Left lung (tissue), 10 donors: Measurements from ENCODE around the gene HEY2. TPM values are rescaled to one million over a fixed set of nuclear protein-coding genes. Genes with fewer than 3 reads are reported as not detected.

Experiments
- ATAC-seq: fragments of 200-7000 bp; cut with Tn5 transposase; one replicate; pipeline ENCODE4 v1.9.1; 2020; ENCODE audit warnings: moderate library complexity
- DNase-seq, 4 donors: peaks; one replicate each; pipeline ENCODE4 v3.0.0-alpha.2; 2013 to 2020
- H3K27ac ChIP-seq, 2 donors: fragments of 200-600 bp; sonication (generic) in 1 of 2; one replicate each; pipeline versions ENCODE4 v1.5.0 to v1.8.0; 2020 to 2021
- H3K27me3 ChIP-seq, 2 donors: fragments of 200-600 bp; sonication (generic) in 1 of 2; one replicate each; pipeline versions ENCODE4 v1.5.0 to v1.8.0; 2020 to 2021
- H3K36me3 ChIP-seq, 2 donors: fragments of 200-600 bp; sonication (generic) in 1 of 2; one replicate each; pipeline versions ENCODE4 v1.5.0 to v1.8.0; 2020 to 2021
- H3K4me1 ChIP-seq, 2 donors: fragments of 200-600 bp; one replicate each; pipeline ENCODE4 v1.8.0; 2021
- H3K4me3 ChIP-seq, 2 donors: fragments of 200-600 bp; sonication (generic) in 1 of 2; one replicate each; pipeline versions ENCODE4 v1.5.0 to v1.8.0; 2020 to 2021; ENCODE audit warnings: mild to moderate bottlenecking in 1 of 2
- H3K9me3 ChIP-seq, 2 donors: fragments of 200-600 bp; sonication (generic) in 1 of 2; one replicate each; pipeline versions ENCODE4 v1.5.0 to v1.8.0; 2020 to 2021
- intact Hi-C, 2 donors: fragments of 100-400 bp; cut with DNase I; formaldehyde crosslinking; loops; one replicate each; pipeline versions ENCODE4 v1.11.2 to v1.14.2; 2022
- polyA plus RNA-seq, 6 donors: library from polyadenylated mRNA; unstranded; fragments of 120-200 nt; gene quantifications; one replicate each; pipeline ENCODE4 v1.2.1, GENCODE V29; 2013; ENCODE audit not compliant: insufficient read length in 6 of 6
- total RNA-seq, 2 donors: library from RNA; stranded (reverse); fragmentation: NEBNext Ultra II Directional; extraction: Animal tissue kit (Norgen Biotek cat#: 25700); gene quantifications; one replicate each; pipeline ENCODE4 v1.2.1, GENCODE V29; 2021
- TF ChIP-seq, protein P1 (sequence below), 2 donors: fragments of 200-600 bp; sonication (generic) in 1 of 2; IDR thresholded peaks; one replicate each; pipeline versions ENCODE4 v1.5.0 to v1.8.0; 2021; ENCODE audit warnings: antibody characterized with exemption in 2 of 2
- donor health status: DM: no; HTN: yes; CAD: no.
- donor health status: DM: no; HTN: no; CAD: no.

Gene HEY2
- total and polyA plus RNA-seq, 8 donors, result 1.1 to 3.6 (median 1.5) TPM

DNA sequence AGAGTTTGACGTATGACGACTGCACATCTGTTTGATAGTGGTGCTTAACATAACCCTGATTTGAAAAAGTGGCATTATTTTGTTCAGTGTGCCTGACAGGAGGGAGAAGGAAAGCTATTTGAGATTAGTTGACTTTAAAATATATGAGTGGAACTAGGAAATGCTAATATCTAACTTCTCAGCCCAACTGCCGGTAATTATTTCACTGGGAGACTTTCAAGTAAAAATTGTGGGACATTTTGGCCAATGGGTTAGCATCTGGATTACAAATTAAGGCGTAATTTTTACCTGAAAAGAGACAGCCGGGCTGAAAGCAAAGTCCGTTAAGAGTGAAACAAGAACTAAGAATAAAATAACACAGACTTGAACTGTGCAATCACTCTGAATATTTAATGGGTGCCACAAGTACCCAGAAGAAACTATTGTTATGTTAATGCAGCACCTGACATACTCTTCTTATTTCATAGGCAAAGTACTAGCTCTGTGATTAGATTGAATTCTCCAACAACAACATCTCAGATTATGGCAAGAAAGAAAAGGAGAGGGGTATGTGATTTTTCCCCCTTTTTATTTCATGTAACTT is 2.0 kb downstream of the HEY2 start:
- no peak for ATAC-seq
- Histone ChIP-seq H3K27me3 (peaks cover 54 to 100% of the 10 kb centered on the region in 2 donors), H3K36me3 (no peaks in the 10 kb centered on the region), H3K4me1 (peaks cover 8 to 50% of the 10 kb centered on the region in 2 donors), H3K27ac (no peak overlapping the region), H3K9me3 (no peaks in the 10 kb centered on the region), H3K4me3 (peak overlapping the region in 1 of 2 donors; percentile 72)
- no peak for DNase-seq
- intact Hi-C loops, result loop anchor here in 1 of 2 donors (5.0 kb wide), 1 partner anchor 439 kb away; no protein-coding TSS in a partner anchor
- TF ChIP-seq, protein P1, sequence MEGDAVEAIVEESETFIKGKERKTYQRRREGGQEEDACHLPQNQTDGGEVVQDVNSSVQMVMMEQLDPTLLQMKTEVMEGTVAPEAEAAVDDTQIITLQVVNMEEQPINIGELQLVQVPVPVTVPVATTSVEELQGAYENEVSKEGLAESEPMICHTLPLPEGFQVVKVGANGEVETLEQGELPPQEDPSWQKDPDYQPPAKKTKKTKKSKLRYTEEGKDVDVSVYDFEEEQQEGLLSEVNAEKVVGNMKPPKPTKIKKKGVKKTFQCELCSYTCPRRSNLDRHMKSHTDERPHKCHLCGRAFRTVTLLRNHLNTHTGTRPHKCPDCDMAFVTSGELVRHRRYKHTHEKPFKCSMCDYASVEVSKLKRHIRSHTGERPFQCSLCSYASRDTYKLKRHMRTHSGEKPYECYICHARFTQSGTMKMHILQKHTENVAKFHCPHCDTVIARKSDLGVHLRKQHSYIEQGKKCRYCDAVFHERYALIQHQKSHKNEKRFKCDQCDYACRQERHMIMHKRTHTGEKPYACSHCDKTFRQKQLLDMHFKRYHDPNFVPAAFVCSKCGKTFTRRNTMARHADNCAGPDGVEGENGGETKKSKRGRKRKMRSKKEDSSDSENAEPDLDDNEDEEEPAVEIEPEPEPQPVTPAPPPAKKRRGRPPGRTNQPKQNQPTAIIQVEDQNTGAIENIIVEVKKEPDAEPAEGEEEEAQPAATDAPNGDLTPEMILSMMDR (IDR thresholded peaks at IDR 0.05), result no peak

DNA sequence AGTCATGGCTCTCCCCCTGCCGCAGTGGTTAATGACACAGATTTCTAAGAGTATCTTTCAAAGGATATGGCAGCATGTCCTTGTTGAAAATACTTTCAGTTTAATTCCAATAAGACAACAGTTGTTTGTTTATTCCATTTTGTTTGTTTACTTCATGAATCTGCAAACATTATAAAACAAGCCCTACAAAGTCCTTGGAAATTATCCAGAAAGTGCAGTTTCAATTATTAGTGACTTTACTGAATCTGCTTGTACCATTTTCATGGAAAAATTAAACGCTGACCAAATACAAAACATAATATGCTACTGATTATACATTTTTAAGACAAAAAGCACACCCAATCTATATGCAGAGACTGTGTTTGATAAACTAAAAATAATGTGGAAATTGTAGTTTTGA is 3.3 kb downstream of the HEY2 start:
- ATAC-seq (no peak), DNase-seq (no peak)
- Histone ChIP-seq H3K27me3 (peaks cover 45 to 98% of the 10 kb centered on the region in 2 donors), H3K27ac (no peak overlapping the region), H3K4me3 (no peak overlapping the region), H3K4me1 (peaks cover 8 to 37% of the 10 kb centered on the region in 2 donors), H3K9me3 (no peaks in the 10 kb centered on the region), H3K36me3 (no peaks in the 10 kb centered on the region)
- intact Hi-C loops, result loop anchor here in 1 of 2 donors (5.0 kb wide), 1 partner anchor 440 kb away; no protein-coding TSS in a partner anchor
- TF ChIP-seq, protein P1 (IDR thresholded peaks at IDR 0.05), result no peak

DNA sequence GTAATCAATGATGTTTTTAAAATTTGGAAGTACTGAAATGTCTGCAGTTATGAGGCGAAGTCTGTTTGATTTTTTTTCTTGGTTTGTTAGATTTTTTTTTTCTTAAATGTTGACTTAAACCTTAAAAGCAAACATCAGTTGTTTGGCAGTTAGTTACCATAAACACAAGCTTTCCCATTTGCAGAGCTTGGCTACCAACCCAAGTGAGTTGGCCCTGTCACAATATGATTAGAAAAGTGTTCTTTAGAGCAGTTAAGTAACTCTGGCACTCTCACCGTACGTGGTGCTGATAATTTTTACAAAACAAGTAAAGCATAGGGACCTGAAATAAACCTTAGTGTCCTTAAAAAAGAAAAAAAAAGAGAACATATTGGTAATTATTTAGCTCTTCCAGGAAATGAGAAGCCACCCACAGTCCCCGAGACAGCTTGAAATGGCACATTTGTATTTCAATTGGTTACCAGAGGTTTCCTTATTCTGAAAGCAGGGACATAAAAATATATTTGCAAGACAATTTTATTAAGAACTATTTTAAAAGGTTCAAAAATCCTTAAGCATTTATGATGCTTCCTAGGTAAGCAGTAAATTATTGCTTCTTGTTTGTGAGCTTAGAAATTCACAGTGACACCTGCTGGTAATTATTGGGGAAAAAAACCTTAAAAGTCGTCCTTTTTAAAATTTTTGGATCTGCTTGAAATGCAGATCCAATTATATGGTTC is 3.9 kb downstream of the HEY2 start:
- Histone ChIP-seq H3K27me3 (peaks cover 41 to 93% of the 10 kb centered on the region in 2 donors), H3K4me3 (no peak overlapping the region), H3K4me1 (peaks cover 6 to 31% of the 10 kb centered on the region in 2 donors), H3K9me3 (no peaks in the 10 kb centered on the region), H3K36me3 (no peaks in the 10 kb centered on the region), H3K27ac (no peak overlapping the region)
- ATAC-seq, result no peak
- TF ChIP-seq, protein P1 (IDR thresholded peaks at IDR 0.05), result peak; percentile 4 to 33
- no peak for DNase-seq
- intact Hi-C loops, result loop anchor here in 1 of 2 donors (5.0 kb wide), 1 partner anchor 441 kb away; no protein-coding TSS in a partner anchor

DNA sequence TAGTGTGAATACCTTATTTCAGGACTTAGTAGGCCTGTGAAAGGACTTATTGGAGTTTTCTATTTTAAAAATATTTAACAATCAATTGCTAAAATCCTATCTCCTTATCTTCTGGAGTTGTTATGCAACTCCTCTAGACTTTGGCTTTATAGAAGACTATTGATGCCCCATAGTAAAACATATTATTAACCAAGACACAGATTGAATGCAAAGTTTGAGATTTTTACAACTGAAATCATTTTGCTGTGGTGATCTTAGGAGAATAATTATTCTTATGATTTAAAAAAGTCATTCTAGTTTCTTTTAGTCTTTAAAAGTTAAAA is 4.5 kb downstream of the HEY2 start:
- Histone ChIP-seq H3K27ac (no peak overlapping the region), H3K27me3 (peaks cover 38 to 91% of the 10 kb centered on the region in 2 donors), H3K36me3 (peaks cover 0 to under 1% of the 10 kb centered on the region in 2 donors), H3K4me3 (no peak overlapping the region), H3K4me1 (peaks cover under 1 to 26% of the 10 kb centered on the region in 2 donors), H3K9me3 (no peaks in the 10 kb centered on the region)
- DNase-seq (no peak), ATAC-seq (no peak)
- TF ChIP-seq, protein P1 (IDR thresholded peaks at IDR 0.05), result no peak
- intact Hi-C loops, result loop anchor here in 1 of 2 donors (5.0 kb wide), 1 partner anchor 442 kb away; no protein-coding TSS in a partner anchor

DNA sequence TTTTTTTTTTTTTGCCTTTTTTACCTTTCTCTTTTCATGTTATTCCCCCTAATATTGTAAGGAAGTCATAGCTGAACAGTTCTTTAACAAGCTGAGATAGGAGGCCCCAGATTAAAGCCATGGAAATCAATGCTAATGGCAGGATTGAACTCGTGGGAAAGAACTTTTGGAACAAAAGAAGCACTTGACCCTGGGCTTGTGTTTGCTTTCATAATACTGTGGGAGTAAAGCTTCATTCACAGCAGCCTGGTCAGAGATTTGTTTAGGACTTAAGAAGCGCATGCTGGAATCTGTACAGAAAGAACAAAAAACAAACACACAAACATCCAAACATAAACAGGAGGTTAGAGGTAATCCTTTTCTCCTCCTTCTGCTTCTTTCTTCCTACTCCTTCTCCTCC is 5.1 kb downstream of the HEY2 start:
- Histone ChIP-seq H3K4me1 (peaks cover 0 to 22% of the 10 kb centered on the region in 2 donors), H3K27me3 (peaks cover 38 to 91% of the 10 kb centered on the region in 2 donors), H3K4me3 (no peak overlapping the region), H3K27ac (no peak overlapping the region), H3K36me3 (peaks cover 0 to 6% of the 10 kb centered on the region in 2 donors), H3K9me3 (no peaks in the 10 kb centered on the region)
- intact Hi-C loops, result loop anchor here in 1 of 2 donors (5.0 kb wide), 1 partner anchor 442 kb away; no protein-coding TSS in a partner anchor
- TF ChIP-seq, protein P1 (IDR thresholded peaks at IDR 0.05), result no peak
- DNase-seq (no peak), ATAC-seq (no peak)
